LNCaP clone FGC (cell line): ENCODE results near the gene CATSPER1.
A peak's percentile ranks its signal among the peaks of the same experiment; 100 is the strongest.

Experiments
- DNase-seq: peaks from one replicate; pipeline ENCODE4 v3.0.0-alpha.2; 2011; ENCODE audit warnings: low read depth
- H3K4me3 ChIP-seq: 2 replicates; pipeline ENCODE4 v1.5.1; 2011; ENCODE audit warnings: mild to moderate bottlenecking, low read depth, low read length, control low read depth
- TF ChIP-seq, protein P1 (sequence below): IDR thresholded peaks from 2 replicates; pipeline ENCODE4 v1.5.1; 2012; ENCODE audit warnings: mild to moderate bottlenecking; ENCODE audit not compliant: control insufficient read depth, insufficient read depth; ENCODE audit errors: extremely low read depth

CATSPER1 gene

DNA sequence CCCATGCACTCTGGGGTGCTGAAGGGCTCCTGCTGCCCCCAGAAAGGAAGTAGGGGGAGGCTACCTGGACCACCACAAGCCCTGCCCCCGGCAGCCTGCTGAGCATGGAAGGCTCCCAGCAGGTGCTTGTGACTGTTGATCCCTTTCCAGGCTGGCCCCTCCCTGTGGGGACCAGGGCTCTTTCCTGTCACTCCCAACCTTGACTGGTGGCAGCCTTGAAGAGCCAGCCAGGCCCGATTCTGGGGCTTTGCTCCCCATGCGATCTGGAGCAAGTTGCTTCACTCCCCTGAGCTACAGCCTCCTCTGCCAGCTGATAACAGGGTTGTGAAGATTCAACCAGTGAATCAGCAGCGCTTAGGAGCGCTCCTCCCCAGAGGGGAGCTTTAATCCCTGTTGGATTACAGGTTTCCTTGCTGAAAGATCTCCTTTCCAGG lies 19.1 kb downstream of the CATSPER1 start:
- no peak overlapping the region for H3K4me3 ChIP-seq
- TF ChIP-seq, protein P1, sequence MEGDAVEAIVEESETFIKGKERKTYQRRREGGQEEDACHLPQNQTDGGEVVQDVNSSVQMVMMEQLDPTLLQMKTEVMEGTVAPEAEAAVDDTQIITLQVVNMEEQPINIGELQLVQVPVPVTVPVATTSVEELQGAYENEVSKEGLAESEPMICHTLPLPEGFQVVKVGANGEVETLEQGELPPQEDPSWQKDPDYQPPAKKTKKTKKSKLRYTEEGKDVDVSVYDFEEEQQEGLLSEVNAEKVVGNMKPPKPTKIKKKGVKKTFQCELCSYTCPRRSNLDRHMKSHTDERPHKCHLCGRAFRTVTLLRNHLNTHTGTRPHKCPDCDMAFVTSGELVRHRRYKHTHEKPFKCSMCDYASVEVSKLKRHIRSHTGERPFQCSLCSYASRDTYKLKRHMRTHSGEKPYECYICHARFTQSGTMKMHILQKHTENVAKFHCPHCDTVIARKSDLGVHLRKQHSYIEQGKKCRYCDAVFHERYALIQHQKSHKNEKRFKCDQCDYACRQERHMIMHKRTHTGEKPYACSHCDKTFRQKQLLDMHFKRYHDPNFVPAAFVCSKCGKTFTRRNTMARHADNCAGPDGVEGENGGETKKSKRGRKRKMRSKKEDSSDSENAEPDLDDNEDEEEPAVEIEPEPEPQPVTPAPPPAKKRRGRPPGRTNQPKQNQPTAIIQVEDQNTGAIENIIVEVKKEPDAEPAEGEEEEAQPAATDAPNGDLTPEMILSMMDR: no peak
- DNase-seq: no peak

DNA sequence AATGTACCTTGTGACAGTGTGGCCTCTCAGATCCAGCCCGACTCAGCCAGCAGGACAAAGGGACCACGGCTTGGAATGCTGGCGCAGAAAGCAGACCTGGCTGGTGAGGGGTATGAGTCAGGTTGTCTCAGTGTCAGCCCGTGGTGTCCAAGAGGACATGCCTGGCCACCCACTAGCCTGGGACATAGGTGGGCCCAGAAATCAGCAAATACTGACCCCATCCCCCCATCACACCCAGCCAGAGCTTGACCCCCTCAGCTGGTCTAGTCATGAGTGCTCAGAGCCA lies 19.4 kb downstream of the CATSPER1 start:
- TF ChIP-seq, protein P1: no peak
- H3K4me3 ChIP-seq: no peak overlapping the region
- no peak for DNase-seq

DNA sequence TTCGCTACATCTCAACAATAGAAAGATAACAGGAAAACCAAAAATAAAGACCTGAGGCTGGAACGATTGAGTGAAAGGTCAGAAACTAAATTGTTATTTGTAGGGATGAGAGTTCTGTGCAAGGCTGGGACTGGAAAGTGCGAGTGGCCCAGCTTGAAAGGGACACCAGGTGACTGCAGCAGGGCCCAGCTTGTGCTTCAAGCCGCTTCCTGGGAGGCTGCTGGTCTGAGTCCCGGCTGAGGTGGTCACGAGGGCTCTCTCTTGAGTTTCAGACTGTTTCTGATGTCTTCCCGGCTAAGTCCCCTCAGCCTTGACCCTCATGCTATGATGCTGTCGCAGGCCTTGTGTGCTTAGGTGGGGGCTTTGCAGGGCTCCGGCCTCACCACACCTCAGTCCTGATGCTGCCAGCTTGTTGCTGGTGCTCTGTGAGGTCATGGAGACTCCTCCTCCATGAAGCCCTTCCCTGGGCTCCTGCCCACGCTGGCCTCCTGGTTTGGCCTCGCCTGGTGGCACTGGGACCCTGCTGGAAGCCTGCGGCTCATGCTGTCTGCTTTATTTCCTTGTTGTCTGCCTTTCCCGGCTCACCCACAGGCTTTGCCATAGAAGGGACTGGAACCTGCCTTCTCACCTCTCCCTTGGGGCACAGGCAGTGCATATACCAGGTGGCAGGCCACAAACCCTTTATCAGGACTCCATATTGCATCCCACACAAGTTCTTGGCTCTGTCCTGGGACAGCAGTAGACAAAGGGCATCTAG lies 20.0 kb downstream of the CATSPER1 start:
- no peak for DNase-seq
- no peak overlapping the region for H3K4me3 ChIP-seq
- TF ChIP-seq, protein P1: no peak

DNA sequence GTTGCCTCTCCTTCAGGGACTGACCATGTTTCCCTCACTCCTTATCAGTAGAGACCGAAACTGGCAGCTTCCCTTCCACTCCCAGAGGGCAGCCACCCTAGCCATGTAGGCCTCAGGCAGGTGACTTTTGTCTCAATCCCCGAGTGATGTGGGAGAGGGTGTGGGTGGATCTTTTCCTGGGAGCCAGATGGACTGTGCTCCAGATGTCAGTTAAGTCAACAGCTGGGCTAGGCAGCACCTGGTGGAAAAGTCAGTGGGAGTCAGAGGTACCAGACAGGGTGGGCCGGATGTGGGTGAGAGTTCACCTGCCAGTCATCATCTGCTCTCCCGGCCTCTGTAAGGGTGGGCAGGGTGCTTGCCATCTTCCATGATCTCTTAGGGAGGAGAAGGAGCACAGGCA lies 22.1 kb downstream of the CATSPER1 start:
- no peak overlapping the region for H3K4me3 ChIP-seq
- TF ChIP-seq, protein P1: no peak
- DNase-seq: no peak

DNA sequence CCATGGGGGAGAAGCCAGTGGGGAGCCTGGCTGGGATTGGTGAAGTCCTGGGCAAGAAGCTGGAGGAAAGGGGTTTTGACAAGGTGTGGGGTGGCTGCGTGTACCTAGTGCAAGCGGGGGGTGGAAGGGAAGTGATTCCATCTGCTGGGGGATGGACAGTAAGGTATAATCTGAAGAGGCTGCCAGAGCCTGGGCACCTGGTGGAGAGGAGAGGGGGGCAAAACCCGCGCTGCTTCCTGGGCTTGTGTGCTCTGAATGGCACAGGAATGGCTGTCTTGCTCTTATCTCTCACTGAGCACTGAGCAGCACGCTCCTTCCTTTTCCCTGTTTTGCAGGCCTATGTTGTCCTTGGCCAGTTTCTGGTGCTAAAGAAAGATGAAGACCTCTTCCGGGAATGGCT lies 23.0 kb downstream of the CATSPER1 start:
- H3K4me3 ChIP-seq: peak overlapping the region; percentile 99
- TF ChIP-seq, protein P1: no peak
- no peak for DNase-seq

DNA sequence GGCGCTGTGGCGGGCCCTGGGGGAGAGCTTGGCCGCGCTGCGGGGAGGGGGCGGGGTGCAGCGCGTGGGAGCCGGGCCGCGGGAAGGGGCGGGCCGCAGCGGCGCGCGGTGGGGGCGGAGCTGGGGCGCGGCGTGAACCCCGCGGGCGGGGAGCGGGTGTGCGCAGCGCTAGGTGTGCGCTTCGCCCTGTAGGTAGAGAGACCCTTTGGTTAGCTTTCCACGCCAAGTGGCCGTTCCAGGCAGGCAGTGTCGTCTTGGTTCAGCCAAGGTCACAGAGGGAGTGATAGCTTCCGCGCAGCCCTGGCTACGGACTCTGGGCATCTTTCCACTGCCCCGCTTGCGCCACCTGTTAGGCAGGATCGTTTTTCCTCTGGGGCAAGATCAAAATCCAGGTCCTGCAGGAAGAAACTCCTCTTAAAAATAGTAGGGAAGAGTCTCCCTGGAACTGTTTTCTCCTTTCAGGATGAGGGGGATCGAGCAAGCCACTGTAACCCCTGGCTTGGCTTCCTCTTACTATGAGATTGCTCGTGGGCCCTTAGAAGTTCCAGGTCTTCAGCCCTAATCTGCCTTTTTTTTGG lies 23.5 kb downstream of the CATSPER1 start:
- TF ChIP-seq, protein P1: peak; percentile 53
- H3K4me3 ChIP-seq: peak overlapping the region; percentile 99
- DNase-seq: peak; percentile 74
